HCT116 (cell line): ENCODE results near the gene SPEN. TPM values are rescaled to one million over a fixed set of nuclear protein-coding genes. Genes with fewer than 3 reads are reported as not detected.

Experiments
- ATAC-seq: fragments of 200-7000 bp; cut with Tn5 transposase; 2 replicates; pipeline ENCODE4 v1.9.1; 2020; ENCODE audit warnings: mild to moderate bottlenecking, moderate library complexity
- BruUV-seq: library from RNA; stranded (reverse); fragments of 400-500 nt; replicated peaks from 2 replicates; lab custom pipeline; 2021; lab: Mats Ljungman, UMichigan
- CTCF ChIA-PET: fragments of 300-600 bp; sonication (Branson Sonifier 250); formaldehyde crosslinking; loops from one replicate; lab custom pipeline; 2021; ENCODE audit warnings: antibody characterized with exemption; lab: Charles Lee
- POLR2A ChIA-PET: fragments of 300-600, 350-600 bp; sonication (Branson Sonifier 250); formaldehyde crosslinking; loops from one replicate; lab custom pipeline; 2021; ENCODE audit warnings: antibody characterized with exemption; lab: Charles Lee
- RAD21 ChIA-PET, 2 experiments: fragments of 300-600 bp; sonication (Branson Sonifier 250); formaldehyde crosslinking; loops; one replicate each; lab custom pipeline; 2023; ENCODE audit warnings: low total read pairs in 2 of 2; ENCODE audit not compliant: uncharacterized antibody in 2 of 2, unreplicated experiment in 2 of 2, low non-redundant PET in 1 of 2; lab: Charles Lee
- DNase-seq: peaks from one replicate; pipeline ENCODE4 v3.0.0-alpha.2; 2010; ENCODE audit warnings: low read depth, low spot score
- H2AFZ ChIP-seq: fragments of 200-600 bp; shearing (Covaris generic), sonication (generic); 2 replicates; pipeline ENCODE4 v1.6.1; 2017; ENCODE audit warnings: low read depth, mixed run types, mixed read lengths, antibody characterized with exemption, low read length; ENCODE audit not compliant: poor library complexity, severe bottlenecking
- H3K27ac ChIP-seq: 2 replicates; pipeline ENCODE4 v1.5.1; 2012; ENCODE audit warnings: low read depth, low read length
- H3K27me3 ChIP-seq: fragments of 200-600 bp; sonication (generic); 2 replicates; pipeline ENCODE4 v1.6.1; 2016; ENCODE audit warnings: mixed run types, low read length, mixed read lengths; ENCODE audit not compliant: insufficient read depth
- H3K36me3 ChIP-seq, 2 experiments: fragments of 200-500 bp in 1 of 2; fragments of 200-600 bp in 1 of 2; sonication (Bioruptor generic) in 1 of 2; sonication (generic) in 1 of 2; 2 replicates each; pipeline versions ENCODE4 v1.5.1 to v1.6.1; 2014 to 2016; ENCODE audit warnings: low read length in 2 of 2, inconsistent platforms in 1 of 2, mixed read lengths in 1 of 2, mixed run types in 1 of 2; ENCODE audit not compliant: insufficient read depth in 2 of 2, control insufficient read depth in 1 of 2
- H3K4me1 ChIP-seq, 2 experiments: fragments of 200-600 bp in 1 of 2; sonication (generic) in 1 of 2; 2 replicates each; pipeline versions ENCODE4 v1.5.1 to v1.6.1; 2012 to 2017; ENCODE audit warnings: low read length in 2 of 2, inconsistent platforms in 1 of 2, mild to moderate bottlenecking in 1 of 2, mixed read lengths in 1 of 2, mixed run types in 1 of 2, moderate library complexity in 1 of 2; ENCODE audit not compliant: insufficient read depth in 2 of 2, control insufficient read depth in 1 of 2
- H3K4me2 ChIP-seq: fragments of 200-600 bp; sonication (generic); 2 replicates; pipeline ENCODE4 v1.6.1; 2017; ENCODE audit warnings: mixed run types, low read length, mixed read lengths
- H3K4me3 ChIP-seq, 2 experiments: fragments of 200-600 bp in 1 of 2; sonication (generic) in 1 of 2; replicated peaks in 1 of 2; 2 replicates each; pipeline ENCODE4 v1.5.1; 2011 to 2016; ENCODE audit warnings: low read length in 2 of 2, control low read depth in 1 of 2, low read depth in 1 of 2, mild to moderate bottlenecking in 1 of 2, mixed read lengths in 1 of 2, mixed run types in 1 of 2
- H3K79me2 ChIP-seq: fragments of 200-600 bp; sonication (generic); 2 replicates; pipeline ENCODE4 v1.6.1; 2017; ENCODE audit warnings: mild to moderate bottlenecking, mixed run types, low read length, moderate library complexity, mixed read lengths; ENCODE audit not compliant: insufficient read depth
- H3K9ac ChIP-seq: fragments of 200-600 bp; sonication (generic); 2 replicates; pipeline ENCODE4 v1.6.1; 2016; ENCODE audit warnings: low read length, mixed read lengths
- H3K9me2 ChIP-seq: fragments of 200-600 bp; sonication (generic), shearing (Covaris generic); 2 replicates; pipeline ENCODE4 v1.6.1; 2017; ENCODE audit warnings: mixed run types, mild to moderate bottlenecking, moderate library complexity; ENCODE audit not compliant: insufficient read depth
- H3K9me3 ChIP-seq, 2 experiments: fragments of 200-500 bp in 1 of 2; fragments of 200-600 bp in 1 of 2; sonication (Bioruptor generic) in 1 of 2; sonication (generic) in 1 of 2; 2 replicates each; pipeline ENCODE4 v1.6.1; 2014 to 2017; ENCODE audit warnings: low read length in 2 of 2, mixed read lengths in 2 of 2, inconsistent platforms in 1 of 2, low read depth in 1 of 2, mild to moderate bottlenecking in 1 of 2, mixed run types in 1 of 2, moderate library complexity in 1 of 2; ENCODE audit not compliant: control insufficient read depth in 1 of 2, insufficient read depth in 1 of 2
- H4K20me1 ChIP-seq: fragments of 200-600 bp; sonication (generic), shearing (Covaris generic); 2 replicates; pipeline ENCODE4 v1.6.1; 2017; ENCODE audit warnings: mixed run types, mild to moderate bottlenecking, moderate library complexity; ENCODE audit not compliant: insufficient read depth
- FOSL1 ChIP-seq: IDR thresholded peaks from 2 replicates; pipeline ENCODE4 v1.6.1; 2012; ENCODE audit warnings: low read depth
- MAX ChIP-seq: IDR thresholded peaks from 2 replicates; pipeline ENCODE4 v1.6.1; 2012
- POLR2AphosphoS5 ChIP-seq: IDR thresholded peaks from 2 replicates; pipeline ENCODE4 v1.6.1; 2011; ENCODE audit warnings: mild to moderate bottlenecking, low read depth, low read length, moderate library complexity
- RAD21 ChIP-seq: IDR thresholded peaks from 2 replicates; pipeline ENCODE4 v1.6.1; 2012; ENCODE audit warnings: low read depth, mild to moderate bottlenecking
- REST ChIP-seq: IDR thresholded peaks from 2 replicates; pipeline ENCODE4 v1.6.1; 2012; ENCODE audit warnings: low read depth
- SRF ChIP-seq: IDR thresholded peaks from 2 replicates; pipeline ENCODE4 v1.6.1; 2012; ENCODE audit warnings: low read depth
- TCF7L2 ChIP-seq: IDR thresholded peaks from 2 replicates; pipeline ENCODE4 v1.7.0; 2011; ENCODE audit warnings: borderline replicate concordance, inconsistent platforms; ENCODE audit not compliant: insufficient read depth, insufficient read length; ENCODE audit errors: extremely low read depth
- YY1 ChIP-seq: IDR thresholded peaks from 2 replicates; pipeline ENCODE4 v1.6.1; 2011; ENCODE audit warnings: low read length, low read depth, moderate library complexity, mild to moderate bottlenecking; ENCODE audit not compliant: insufficient replicate concordance; ENCODE audit errors: extremely low read depth
- intact Hi-C: fragments of 100-400 bp; cut with micrococcal nuclease; formaldehyde crosslinking; loops from 2 replicates; pipeline ENCODE4 v1.10.0; 2022
- total RNA-seq: library from RNA; stranded (reverse); gene quantifications from one replicate; pipeline ENCODE4 v1.2.1, GENCODE V29; 2021; ENCODE audit not compliant: unreplicated experiment
- TF ChIP-seq, protein P1 (sequence below): IDR thresholded peaks from 2 replicates; pipeline ENCODE4 v1.6.1; 2011; ENCODE audit warnings: mild to moderate bottlenecking, low read length, moderate library complexity; ENCODE audit not compliant: insufficient replicate concordance; ENCODE audit errors: extremely low read depth

The SPEN gene
- total RNA-seq, 1 experiment from 2014 or later = 58.6 TPM

GRCh38 chr1:15969321-15969880 is 121.9 kb downstream of the SPEN start:
- Histone ChIP-seq H2AFZ (no peak overlapping the region), H3K4me1 (no peaks in the 10 kb centered on the region), H3K27ac (no peak overlapping the region), H4K20me1 (no peaks in the 10 kb centered on the region), H3K9ac (no peak overlapping the region), H3K79me2 (peaks cover 51% of the 10 kb centered on the region; the same call in 1 of the 2 replicates), H3K4me3 (no peak overlapping the region), H3K9me2 (no peaks in the 10 kb centered on the region), H3K9me3 (peaks cover 0 to 4% of the 10 kb centered on the region in 2 experiments; a peak in 1 of 4 replicates), H3K27me3 (no peaks in the 10 kb centered on the region), H3K36me3 (peaks cover 2 to 14% of the 10 kb centered on the region in 2 experiments; a peak in 2 of 4 replicates), H3K4me2 (no peak overlapping the region)
- DNase-seq (no peak), ATAC-seq (no peak)
- intact Hi-C loops = no loop called here
- TF ChIP-seq, protein P1, sequence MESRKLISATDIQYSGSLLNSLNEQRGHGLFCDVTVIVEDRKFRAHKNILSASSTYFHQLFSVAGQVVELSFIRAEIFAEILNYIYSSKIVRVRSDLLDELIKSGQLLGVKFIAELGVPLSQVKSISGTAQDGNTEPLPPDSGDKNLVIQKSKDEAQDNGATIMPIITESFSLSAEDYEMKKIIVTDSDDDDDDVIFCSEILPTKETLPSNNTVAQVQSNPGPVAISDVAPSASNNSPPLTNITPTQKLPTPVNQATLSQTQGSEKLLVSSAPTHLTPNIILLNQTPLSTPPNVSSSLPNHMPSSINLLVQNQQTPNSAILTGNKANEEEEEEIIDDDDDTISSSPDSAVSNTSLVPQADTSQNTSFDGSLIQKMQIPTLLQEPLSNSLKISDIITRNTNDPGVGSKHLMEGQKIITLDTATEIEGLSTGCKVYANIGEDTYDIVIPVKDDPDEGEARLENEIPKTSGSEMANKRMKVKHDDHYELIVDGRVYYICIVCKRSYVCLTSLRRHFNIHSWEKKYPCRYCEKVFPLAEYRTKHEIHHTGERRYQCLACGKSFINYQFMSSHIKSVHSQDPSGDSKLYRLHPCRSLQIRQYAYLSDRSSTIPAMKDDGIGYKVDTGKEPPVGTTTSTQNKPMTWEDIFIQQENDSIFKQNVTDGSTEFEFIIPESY = no peak
- no peak for TF ChIP-seq POLR2AphosphoS5
- TF ChIP-seq SRF = no peak
- TF ChIP-seq TCF7L2 = no peak
- no peak for TF ChIP-seq RAD21
- no TSS peak for BruUV-seq
- ChIA-PET POLR2A (no interaction called here), RAD21 (no interaction called here), CTCF (no interaction called here)

DNA sequence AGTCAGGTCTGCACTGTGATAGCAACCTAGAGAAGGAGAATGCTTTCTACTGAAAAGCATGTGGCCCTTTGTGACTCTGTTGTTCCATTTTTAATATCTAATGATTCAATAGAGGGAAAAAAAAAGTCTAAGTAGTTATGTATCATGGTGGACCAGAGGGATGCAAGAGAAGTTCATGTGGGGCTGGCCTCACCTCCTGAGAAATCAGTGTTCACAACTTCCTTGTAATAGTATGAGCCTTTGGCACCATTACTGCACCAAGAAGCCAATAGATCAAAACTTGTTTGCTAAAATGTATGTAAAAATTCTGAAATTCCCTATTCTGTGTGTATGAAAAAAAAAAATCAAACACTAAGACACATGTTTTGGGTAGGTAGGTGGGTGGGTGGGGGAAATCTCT is 123.4 kb downstream of the SPEN start:
- intact Hi-C loops = no loop called here
- DNase-seq = no peak

More for the DNA sequence above, 123.4 kb downstream of the SPEN start:
- ChIA-PET CTCF (no interaction called here), RAD21 (no interaction called here), POLR2A (no interaction called here)
- H3K27ac ChIP-seq = no peak overlapping the region
- peaks cover 0 to 4% of the 10 kb centered on the region in 2 experiments; a peak in 1 of 4 replicates for H3K9me3 ChIP-seq
- no peaks in the 10 kb centered on the region for H3K27me3 ChIP-seq
- no peaks in the 10 kb centered on the region for H3K9me2 ChIP-seq
- no peak overlapping the region for H2AFZ ChIP-seq
- TF ChIP-seq REST = no peak
- no peak for TF ChIP-seq SRF
- TF ChIP-seq YY1 = no peak
- TF ChIP-seq FOSL1 = no peak
- TF ChIP-seq MAX = no peak
- H3K9ac ChIP-seq = no peak overlapping the region
- peaks cover 3 to 7% of the 10 kb centered on the region in 2 experiments; a peak in 2 of 4 replicates for H3K4me1 ChIP-seq
- no peaks in the 10 kb centered on the region for H4K20me1 ChIP-seq
- no peak overlapping the region for H3K4me3 ChIP-seq
- H3K4me2 ChIP-seq = no peak overlapping the region
- BruUV-seq = no TSS peak
- peaks cover 52% of the 10 kb centered on the region for H3K79me2 ChIP-seq
- ATAC-seq = no peak
- H3K36me3 ChIP-seq = peaks cover 2 to 14% of the 10 kb centered on the region in 2 experiments; a peak in 2 of 4 replicates
